Panc1 (cell line): ENCODE measurements around the gene SULT2B1.

ENCODE experiments used
- CTCF ChIP-seq: fragments of 450-650 bp; IDR thresholded peaks from 2 replicates; pipeline ENCODE4 v1.5.1; 2017; ENCODE audit warnings: mild to moderate bottlenecking
- POLR2AphosphoS5 ChIP-seq: IDR thresholded peaks from 2 replicates; pipeline ENCODE4 v1.6.1; 2012; ENCODE audit warnings: mild to moderate bottlenecking, low read depth, low read length, moderate library complexity
- SIN3A ChIP-seq: IDR thresholded peaks from 2 replicates; pipeline ENCODE4 v1.6.1; 2012; ENCODE audit warnings: low read depth, mild to moderate bottlenecking, low read length, moderate library complexity, borderline replicate concordance; ENCODE audit not compliant: insufficient read depth
- TCF7L2 ChIP-seq: IDR thresholded peaks from 2 replicates; pipeline ENCODE4 v1.6.1; 2011; ENCODE audit warnings: mild to moderate bottlenecking, low read depth, low read length, inconsistent platforms
- TF ChIP-seq, protein P1 (sequence below), 2 experiments: IDR thresholded peaks; 2 replicates each; pipeline ENCODE4 v1.6.1; 2011 to 2012; ENCODE audit warnings: low read depth in 2 of 2, control low read depth in 1 of 2, low read length in 1 of 2, mild to moderate bottlenecking in 1 of 2, moderate library complexity in 1 of 2; ENCODE audit not compliant: insufficient read depth in 1 of 2

GRCh38 chr19:48598996-48599700 lies 47.2 kb downstream of the SULT2B1 start:
- TF ChIP-seq CTCF (no peak), POLR2AphosphoS5 (no peak), SIN3A (no peak), TCF7L2 (no peak)
- TF ChIP-seq, protein P1, sequence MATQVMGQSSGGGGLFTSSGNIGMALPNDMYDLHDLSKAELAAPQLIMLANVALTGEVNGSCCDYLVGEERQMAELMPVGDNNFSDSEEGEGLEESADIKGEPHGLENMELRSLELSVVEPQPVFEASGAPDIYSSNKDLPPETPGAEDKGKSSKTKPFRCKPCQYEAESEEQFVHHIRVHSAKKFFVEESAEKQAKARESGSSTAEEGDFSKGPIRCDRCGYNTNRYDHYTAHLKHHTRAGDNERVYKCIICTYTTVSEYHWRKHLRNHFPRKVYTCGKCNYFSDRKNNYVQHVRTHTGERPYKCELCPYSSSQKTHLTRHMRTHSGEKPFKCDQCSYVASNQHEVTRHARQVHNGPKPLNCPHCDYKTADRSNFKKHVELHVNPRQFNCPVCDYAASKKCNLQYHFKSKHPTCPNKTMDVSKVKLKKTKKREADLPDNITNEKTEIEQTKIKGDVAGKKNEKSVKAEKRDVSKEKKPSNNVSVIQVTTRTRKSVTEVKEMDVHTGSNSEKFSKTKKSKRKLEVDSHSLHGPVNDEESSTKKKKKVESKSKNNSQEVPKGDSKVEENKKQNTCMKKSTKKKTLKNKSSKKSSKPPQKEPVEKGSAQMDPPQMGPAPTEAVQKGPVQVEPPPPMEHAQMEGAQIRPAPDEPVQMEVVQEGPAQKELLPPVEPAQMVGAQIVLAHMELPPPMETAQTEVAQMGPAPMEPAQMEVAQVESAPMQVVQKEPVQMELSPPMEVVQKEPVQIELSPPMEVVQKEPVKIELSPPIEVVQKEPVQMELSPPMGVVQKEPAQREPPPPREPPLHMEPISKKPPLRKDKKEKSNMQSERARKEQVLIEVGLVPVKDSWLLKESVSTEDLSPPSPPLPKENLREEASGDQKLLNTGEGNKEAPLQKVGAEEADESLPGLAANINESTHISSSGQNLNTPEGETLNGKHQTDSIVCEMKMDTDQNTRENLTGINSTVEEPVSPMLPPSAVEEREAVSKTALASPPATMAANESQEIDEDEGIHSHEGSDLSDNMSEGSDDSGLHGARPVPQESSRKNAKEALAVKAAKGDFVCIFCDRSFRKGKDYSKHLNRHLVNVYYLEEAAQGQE (IDR thresholded peaks at IDR 0.05; ENCODE audit: insufficient read depth in 1 of 2, low read depth in 2 of 2, low read length in 1 of 2): no peak
